Mesothelial cell of epicardium (in vitro differentiated cells): ENCODE measurements around the gene SH3GL3. TPM values are rescaled to one million over a fixed set of nuclear protein-coding genes. Genes with fewer than 3 reads are reported as not detected.

Source experiments
- DNase-seq, 2 experiments: peaks; one replicate each; pipeline ENCODE4 v3.0.0; 2021; ENCODE audit warnings: low spot score in 2 of 2; ENCODE audit not compliant: unreplicated experiment in 2 of 2
- H3K27ac Mint-ChIP-seq: 2 replicates; pipeline ENCODE4 v1.8.0; 2021; ENCODE audit warnings: mixed read lengths
- H3K27me3 Mint-ChIP-seq: 2 replicates; pipeline ENCODE4 v1.8.0; 2021; ENCODE audit warnings: low read depth, mixed read lengths
- H3K36me3 Mint-ChIP-seq: 2 replicates; pipeline ENCODE4 v1.8.0; 2021; ENCODE audit warnings: mixed read lengths
- H3K4me1 Mint-ChIP-seq: 2 replicates; pipeline ENCODE4 v1.8.0; 2021; ENCODE audit warnings: mixed read lengths
- H3K4me3 Mint-ChIP-seq: 2 replicates; pipeline ENCODE4 v1.8.0; 2021; ENCODE audit warnings: mild to moderate bottlenecking, moderate library complexity, mixed read lengths
- H3K9me3 Mint-ChIP-seq: 2 replicates; pipeline ENCODE4 v1.8.0; 2021; ENCODE audit warnings: mixed read lengths
- CTCF ChIP-seq: fragments of 200-600 bp; sonication (generic); IDR thresholded peaks from one replicate; pipeline ENCODE4 v1.5.0; 2021; ENCODE audit warnings: antibody characterized with exemption; ENCODE audit not compliant: unreplicated experiment
- total RNA-seq: library from RNA; stranded (reverse); gene quantifications from 3 replicates; pipeline ENCODE4 v1.2.1, GENCODE V29; 2021

SH3GL3 gene
- total RNA-seq, 1 donor from 2014 or later: 6.1 TPM

DNA sequence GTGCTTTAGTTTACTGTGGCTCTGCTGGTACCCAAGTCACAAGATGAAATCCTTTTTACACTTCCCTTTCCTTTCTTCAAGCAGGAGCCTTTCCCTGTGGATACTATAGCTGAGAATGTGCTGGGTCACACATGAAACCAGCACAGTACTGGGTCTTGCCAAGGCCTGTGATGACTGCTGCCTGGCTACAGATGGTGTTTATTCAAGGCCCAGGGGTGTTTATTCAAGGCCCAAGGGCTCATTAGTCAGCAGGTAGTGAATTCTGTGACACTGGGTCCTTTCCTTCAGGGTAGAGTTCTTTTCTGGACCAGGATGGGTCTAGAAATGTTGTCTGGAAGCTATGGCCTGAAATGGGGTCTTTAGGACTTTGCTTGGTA lies 99.4 kb downstream of the SH3GL3 start:
- Mint-ChIP-seq H3K27ac (no peak overlapping the region), H3K27me3 (no peaks in the 10 kb centered on the region), H3K4me1 (peaks cover 4% of the 10 kb centered on the region), H3K9me3 (peaks cover 40% of the 10 kb centered on the region), H3K36me3 (peaks cover 14% of the 10 kb centered on the region), H3K4me3 (no peak overlapping the region)
- no peak for TF ChIP-seq CTCF
- no peak for DNase-seq

- Mint-ChIP-seq H3K4me3 (no peak overlapping the region), H3K27me3 (no peaks in the 10 kb centered on the region), H3K4me1 (peaks cover 4% of the 10 kb centered on the region), H3K27ac (no peak overlapping the region), H3K36me3 (peaks cover 14% of the 10 kb centered on the region), H3K9me3 (peaks cover 34% of the 10 kb centered on the region)
- TF ChIP-seq CTCF: no peak
- no peak for DNase-seq
Measured at GRCh38 chr15:83547168-83547567, 100.0 kb downstream of the SH3GL3 start.

GRCh38 chr15:83549623-83550022 lies 102.5 kb downstream of the SH3GL3 start:
- Mint-ChIP-seq H3K27ac (no peak overlapping the region), H3K4me3 (no peak overlapping the region), H3K4me1 (peaks cover 4% of the 10 kb centered on the region), H3K36me3 (no peaks in the 10 kb centered on the region), H3K9me3 (peaks cover 10% of the 10 kb centered on the region), H3K27me3 (no peaks in the 10 kb centered on the region)
- DNase-seq: no peak
- no peak for TF ChIP-seq CTCF

DNA sequence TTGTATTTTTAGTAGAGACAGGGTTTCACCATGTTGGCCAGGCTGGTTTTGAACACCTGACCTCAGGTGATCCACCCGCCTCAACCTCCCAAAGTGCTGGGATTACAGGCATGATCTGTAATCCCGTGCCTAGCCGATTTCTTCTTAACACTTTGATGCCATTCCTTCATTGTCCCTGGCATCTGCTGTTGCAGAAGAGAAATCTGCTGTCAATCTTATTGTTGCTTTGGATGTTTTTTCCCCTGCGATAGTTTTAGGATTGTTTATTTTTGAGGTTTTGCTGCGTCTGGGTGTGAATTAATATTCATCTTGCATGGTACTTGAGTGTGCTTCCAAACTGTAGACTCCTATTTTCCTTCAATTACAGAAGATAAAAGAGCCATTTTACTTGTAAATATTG lies 107.4 kb downstream of the SH3GL3 start:
- Mint-ChIP-seq H3K27me3 (no peaks in the 10 kb centered on the region), H3K4me3 (no peak overlapping the region), H3K36me3 (no peaks in the 10 kb centered on the region), H3K4me1 (peaks cover 5% of the 10 kb centered on the region), H3K27ac (no peak overlapping the region), H3K9me3 (peaks cover 8% of the 10 kb centered on the region)
- DNase-seq: no peak
- TF ChIP-seq CTCF: no peak

- Mint-ChIP-seq H3K27ac (no peak overlapping the region), H3K36me3 (no peaks in the 10 kb centered on the region), H3K4me3 (no peak overlapping the region), H3K27me3 (no peaks in the 10 kb centered on the region), H3K9me3 (peaks cover 8% of the 10 kb centered on the region), H3K4me1 (peaks cover 2% of the 10 kb centered on the region)
- no peak for DNase-seq
- TF ChIP-seq CTCF: no peak
Measured at GRCh38 chr15:83555383-83555782, 108.2 kb downstream of the SH3GL3 start.

DNA sequence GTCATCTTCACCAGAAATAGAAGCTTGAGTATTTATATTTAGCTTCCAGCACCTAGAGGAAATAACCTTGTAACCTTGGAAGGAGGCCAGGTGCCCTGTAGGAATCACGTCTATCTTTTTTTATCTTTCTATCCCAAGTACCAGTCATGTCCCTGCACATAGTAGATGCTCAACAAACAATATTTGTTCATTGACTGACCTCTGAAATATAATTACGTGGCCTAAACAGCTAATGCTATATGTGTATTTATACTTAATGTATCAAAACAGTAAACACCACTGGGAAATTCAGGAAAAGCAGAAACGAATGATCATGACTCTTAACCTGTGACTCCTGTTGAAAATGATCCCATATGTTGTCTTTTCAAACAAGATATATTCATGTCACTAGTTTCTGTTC lies 108.9 kb downstream of the SH3GL3 start:
- DNase-seq: no peak
- no peak overlapping the region for H3K27ac Mint-ChIP-seq
- H3K27me3 Mint-ChIP-seq: no peaks in the 10 kb centered on the region
- no peak overlapping the region for H3K4me3 Mint-ChIP-seq
- no peaks in the 10 kb centered on the region for H3K36me3 Mint-ChIP-seq
- no peak for TF ChIP-seq CTCF
- H3K4me1 Mint-ChIP-seq: peaks cover 2% of the 10 kb centered on the region
- peaks cover 8% of the 10 kb centered on the region for H3K9me3 Mint-ChIP-seq
